HG02610 (cell line): Measurements from ENCODE around the gene FMN1.

Source experiments
- ATAC-seq: cut with Tn5 transposase; IDR thresholded peaks from one replicate; pipeline ENCODE4 v1.9.1; 2021; ENCODE audit warnings: mild to moderate bottlenecking, moderate library complexity; ENCODE audit not compliant: unreplicated experiment

Gene FMN1

GRCh38 chr15:32746116-32746857 is 448.2 kb downstream of the FMN1 start:
- ATAC-seq, result no peak

- no peak for ATAC-seq
Measured at GRCh38 chr15:32743411-32744140, 450.9 kb downstream of the FMN1 start.

GRCh38 chr15:32739522-32740063 is 454.9 kb downstream of the FMN1 start:
- ATAC-seq, result no peak

GRCh38 chr15:32738666-32739065 is 455.8 kb downstream of the FMN1 start:
- ATAC-seq, result no peak

GRCh38 chr15:32737304-32737703 is 457.2 kb downstream of the FMN1 start:
- ATAC-seq, result no peak

- no peak for ATAC-seq
Measured at GRCh38 chr15:32736701-32737061, 457.8 kb downstream of the FMN1 start.

- ATAC-seq, result no peak
Measured at GRCh38 chr15:32735989-32736700, 458.4 kb downstream of the FMN1 start.

- ATAC-seq, result no peak
Measured at GRCh38 chr15:32733281-32733680, 461.2 kb downstream of the FMN1 start.

GRCh38 chr15:32732574-32733157 is 461.8 kb downstream of the FMN1 start:
- ATAC-seq, result no peak

GRCh38 chr15:32730677-32731654 is 463.5 kb downstream of the FMN1 start:
- no peak for ATAC-seq

GRCh38 chr15:32729700-32730395 is 464.7 kb downstream of the FMN1 start:
- no peak for ATAC-seq

GRCh38 chr15:32723171-32723948 is 471.2 kb downstream of the FMN1 start:
- ATAC-seq, result peak; percentile 96

- ATAC-seq, result no peak
Measured at GRCh38 chr15:32722136-32722535, 472.4 kb downstream of the FMN1 start.

GRCh38 chr15:32721596-32721995 is 472.9 kb downstream of the FMN1 start:
- ATAC-seq, result no peak

- no peak for ATAC-seq
Measured at GRCh38 chr15:32718821-32719716, 475.4 kb downstream of the FMN1 start.

GRCh38 chr15:32718227-32718820 is 476.2 kb downstream of the FMN1 start:
- ATAC-seq, result no peak
